GM19463 (cell line): ENCODE data around the gene BTBD8.

Experiments
- ATAC-seq: cut with Tn5 transposase; IDR thresholded peaks from one replicate; pipeline ENCODE4 v1.9.1; 2021; ENCODE audit warnings: mild to moderate bottlenecking, moderate library complexity; ENCODE audit not compliant: unreplicated experiment

The BTBD8 gene

GRCh38 chr1:92188436-92189255 is 108.5 kb downstream of the BTBD8 start:
- ATAC-seq = no peak

DNA sequence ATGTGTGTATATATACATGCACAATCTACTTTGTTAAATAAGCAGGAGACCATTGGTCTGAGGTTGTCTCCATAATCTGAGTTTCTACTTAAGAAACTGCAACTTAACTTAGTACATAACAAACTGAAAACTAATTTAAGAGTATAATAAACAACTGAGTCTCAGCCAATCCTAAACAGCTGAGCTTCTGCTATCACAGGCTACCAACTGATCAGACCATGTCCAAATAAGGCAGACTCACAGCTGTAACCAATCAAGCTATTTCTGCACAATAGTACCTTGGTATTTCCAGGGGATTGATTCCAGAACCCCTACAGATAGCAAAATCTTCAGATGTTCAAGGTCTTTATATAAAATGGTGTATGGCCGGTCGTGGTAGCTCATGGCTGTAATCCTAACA is 111.6 kb downstream of the BTBD8 start:
- no peak for ATAC-seq

GRCh38 chr1:92192246-92192645 is 112.1 kb downstream of the BTBD8 start:
- no peak for ATAC-seq

GRCh38 chr1:92194511-92194910 is 114.4 kb downstream of the BTBD8 start:
- no peak for ATAC-seq

GRCh38 chr1:92201973-92202372 is 121.8 kb downstream of the BTBD8 start:
- no peak for ATAC-seq

GRCh38 chr1:92203105-92203504 is 123.0 kb downstream of the BTBD8 start:
- ATAC-seq = no peak

DNA sequence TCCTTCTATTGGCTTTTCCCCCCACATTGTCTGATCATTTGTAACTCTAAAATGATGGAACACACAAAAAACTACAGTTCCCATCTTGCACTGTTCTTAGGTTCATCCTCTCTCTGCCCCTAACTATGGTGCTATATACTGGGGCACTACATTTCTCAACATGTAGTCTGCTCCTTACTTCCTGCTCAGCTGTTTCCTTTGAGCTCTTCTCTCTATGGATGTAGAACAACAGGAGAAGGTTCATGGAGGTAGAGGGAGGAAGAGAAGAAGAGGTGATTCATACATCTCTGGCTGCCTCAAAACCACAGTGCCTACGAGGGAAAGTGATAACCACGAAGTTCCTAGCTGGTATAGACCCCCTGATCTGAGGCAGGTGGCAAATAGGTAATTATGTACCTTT is 130.6 kb downstream of the BTBD8 start:
- ATAC-seq = no peak

DNA sequence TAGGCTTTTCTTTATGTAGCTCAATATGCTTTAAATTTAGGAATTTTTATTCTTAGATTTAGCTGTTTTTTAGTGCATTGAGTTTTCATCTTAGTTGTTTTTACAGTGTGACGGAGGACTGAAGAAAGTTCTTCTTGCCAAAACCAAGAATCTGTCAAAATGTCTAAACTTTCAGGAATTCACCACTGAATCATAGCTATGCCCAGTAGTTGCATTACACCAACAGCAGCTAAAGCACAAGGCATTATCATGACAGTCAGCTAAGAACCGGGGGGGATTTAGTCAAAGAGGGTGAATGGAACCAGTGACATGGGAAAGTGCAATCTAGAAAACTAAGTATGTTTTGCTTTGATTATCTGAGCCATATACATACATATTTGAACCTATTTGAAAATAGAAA is 131.0 kb downstream of the BTBD8 start:
- ATAC-seq = no peak

DNA sequence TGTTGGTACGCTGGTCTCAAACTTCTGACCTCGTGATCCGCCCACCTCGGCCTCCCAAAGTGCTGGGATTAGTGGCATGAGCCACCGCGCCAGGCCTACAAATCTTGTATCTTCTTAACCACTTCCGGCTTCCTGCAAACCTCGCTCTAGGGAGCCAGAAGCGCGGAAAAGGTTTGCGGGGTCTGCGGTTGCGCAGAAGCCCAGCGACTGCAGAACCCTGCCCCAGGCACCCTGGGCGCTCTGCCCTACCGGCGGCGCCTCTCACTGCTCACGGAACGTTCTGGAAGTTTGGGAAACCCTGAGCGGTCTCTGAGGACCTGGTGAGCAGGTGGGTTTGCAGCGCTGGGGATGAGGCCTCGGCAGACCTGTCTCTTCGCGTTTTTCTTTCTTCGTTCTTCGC is 137.6 kb downstream of the BTBD8 start, which contains the start of gene C1orf146:
C1orf146 (plus strand) TSS at position 195 of the 400 bp plus-strand sequence. CDS start 13,506 bp downstream, outside the sequence.
- no peak for ATAC-seq

GRCh38 chr1:92218559-92218958 is 138.4 kb downstream of the BTBD8 start:
- ATAC-seq = no peak

GRCh38 chr1:92219028-92219427 is 138.9 kb downstream of the BTBD8 start:
- ATAC-seq = no peak

DNA sequence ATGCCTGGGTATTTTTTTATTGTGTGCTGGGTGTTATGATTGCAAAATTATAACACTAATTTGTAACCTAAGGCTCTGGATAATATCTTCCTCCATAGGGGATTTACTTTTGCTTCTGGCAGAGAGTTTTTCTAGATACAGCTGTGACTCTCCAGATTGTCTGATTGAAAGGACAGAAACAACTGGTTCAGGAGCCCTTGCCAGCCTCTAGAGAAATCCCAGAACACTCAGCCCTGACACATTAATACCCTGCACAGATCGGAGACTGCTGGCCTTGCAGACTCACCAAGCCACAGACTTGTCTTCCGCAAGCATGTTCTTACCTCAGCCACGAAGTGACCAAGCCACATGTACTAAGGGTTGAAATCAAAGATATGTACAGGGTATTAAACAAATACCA is 148.3 kb downstream of the BTBD8 start:
- ATAC-seq = no peak

GRCh38 chr1:92230736-92231135 is 150.6 kb downstream of the BTBD8 start:
- no peak for ATAC-seq
